ENCODE results near the gene STKLD1. TPM values are rescaled to one million over a fixed set of nuclear protein-coding genes. Genes with fewer than 3 reads are reported as not detected.

Gene STKLD1
- total RNA-seq, 4 donors from 2014 or later, result 0.38 TPM; not detected in 3

DNA sequence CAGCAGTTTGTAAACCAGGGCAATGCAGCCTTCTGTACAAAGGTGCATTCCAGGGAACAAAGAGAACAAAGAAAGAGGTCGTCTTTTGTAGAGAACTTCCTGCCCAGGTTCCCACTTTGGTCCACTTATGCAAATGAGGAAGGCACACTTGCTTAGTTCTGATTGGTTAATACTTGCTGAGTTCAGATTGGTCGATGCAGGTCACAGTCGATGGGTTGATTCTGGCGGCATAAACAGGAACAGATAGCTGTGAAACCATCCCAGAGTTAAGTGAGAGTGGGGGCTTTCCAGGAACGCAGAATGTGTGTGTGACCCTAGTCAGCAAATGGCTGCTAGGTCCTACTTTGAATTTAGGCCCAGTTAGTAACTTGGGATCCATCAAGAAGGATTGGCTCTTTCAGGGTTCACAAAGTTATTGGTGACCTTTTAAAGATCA lies 44.2 kb downstream of the STKLD1 start:
- Histone ChIP-seq H3K9me3 (no peaks in the 10 kb centered on the region), H3K27ac (no peak overlapping the region), H3K4me1 (peaks cover 9 to 36% (median 16%) of the 10 kb centered on the region in 3 donors), H3K27me3 (peaks cover 0 to 12% (median 0%) of the 10 kb centered on the region in 4 donors), H3K36me3 (peaks cover 0 to 10% (median 0%) of the 10 kb centered on the region in 3 donors), H3K4me3 (no peak overlapping the region)
- intact Hi-C loops (cut with DNase I), result no loop called here
- TF ChIP-seq CTCF (IDR thresholded peaks at IDR 0.05) (no peak), POLR2A (IDR thresholded peaks at IDR 0.05) (no peak)
- DNase-seq, result no peak
- 55 to 64% methylated on average over 5 of the region's 5 CpGs for WGBS, 2 donors

DNA sequence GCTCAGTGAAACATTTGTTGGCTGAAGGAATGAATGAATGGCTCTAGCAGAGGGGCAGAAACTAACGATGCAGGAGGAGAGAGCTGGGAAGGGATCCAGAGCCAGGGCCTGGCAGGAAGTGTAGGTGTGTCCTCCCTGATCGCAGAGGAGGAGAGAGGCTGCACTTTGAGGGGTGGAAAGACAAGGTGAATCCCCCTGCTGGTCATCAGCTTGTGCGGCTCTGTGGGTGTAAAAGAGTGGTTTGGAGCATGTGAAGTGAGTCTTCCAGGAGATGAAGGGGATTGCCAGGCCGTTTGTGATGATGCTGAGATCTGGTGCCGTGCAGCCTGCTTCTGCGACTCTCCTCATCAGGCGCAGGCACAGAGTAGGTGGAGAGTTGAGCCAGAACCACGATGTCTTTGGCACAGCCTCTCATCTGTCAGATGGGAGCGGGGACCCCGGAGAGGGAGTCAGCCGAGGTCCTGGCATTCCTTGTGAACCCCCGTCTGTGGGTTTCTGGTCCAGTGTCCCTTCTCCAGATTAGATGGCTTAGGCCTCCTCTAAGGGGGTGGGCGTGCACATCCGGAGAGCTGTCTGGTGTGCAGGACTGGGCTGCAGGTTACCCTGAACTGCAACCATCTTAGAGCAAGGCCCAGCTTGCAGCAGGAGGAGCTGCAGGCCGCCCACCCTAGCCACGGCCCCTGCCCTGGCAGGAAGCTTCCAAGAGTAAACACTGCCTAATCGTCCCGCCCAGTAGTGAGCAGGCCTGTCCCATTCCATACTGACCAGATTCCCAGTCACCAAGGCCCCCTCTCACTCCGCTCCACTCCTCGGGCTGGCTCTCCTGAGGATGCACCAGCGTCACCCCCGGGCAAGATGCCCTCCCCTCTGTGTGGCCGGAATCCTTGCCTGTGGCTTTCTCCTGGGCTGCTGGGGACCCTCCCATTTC lies 45.7 kb downstream of the STKLD1 start, which contains the start of gene ADAMTS13:
ADAMTS13 (plus strand) TSS at position 753 of the 928 bp plus-strand sequence; CDS start at position 830, 77 bp downstream.
- Histone ChIP-seq H3K27ac (no peak within 1 kb of the TSS), H3K4me1 (peaks cover 1 to 22% (median 5%) of the 10 kb centered on the region in 3 donors), H3K36me3 (no peaks in the 10 kb centered on the region), H3K27me3 (peaks cover 0 to 26% (median 0%) of the 10 kb centered on the region in 4 donors), H3K4me3 (no peak within 1 kb of the TSS), H3K9me3 (no peaks in the 10 kb centered on the region)
- intact Hi-C loops (cut with DNase I), result no loop called here
- no peak for DNase-seq
- TF ChIP-seq CTCF (IDR thresholded peaks at IDR 0.05) (no peak), POLR2A (IDR thresholded peaks at IDR 0.05) (no peak)
- 54 to 59% methylated on average over 12 to 15 of the region's 23 CpGs for WGBS, 2 donors

GRCh38 chr9:133423216-133423615 lies 47.0 kb downstream of the STKLD1 start:
- intact Hi-C loops (cut with DNase I), result no loop called here
- Histone ChIP-seq H3K36me3 (no peaks in the 10 kb centered on the region), H3K4me3 (no peak overlapping the region), H3K4me1 (peaks cover 0 to 17% (median 4%) of the 10 kb centered on the region in 3 donors), H3K27me3 (peaks cover 0 to 39% (median 2%) of the 10 kb centered on the region in 4 donors), H3K27ac (no peak overlapping the region), H3K9me3 (no peaks in the 10 kb centered on the region)
- no peak for DNase-seq
- 43 to 75% methylated on average over 3 of the region's 3 CpGs for WGBS, 2 donors
- TF ChIP-seq POLR2A (IDR thresholded peaks at IDR 0.05) (no peak), CTCF (IDR thresholded peaks at IDR 0.05) (no peak)

- intact Hi-C loops (cut with DNase I), result no loop called here
- no peak overlapping the region for H3K27ac ChIP-seq
These were observed 48.0 kb downstream of the STKLD1 start for GRCh38 chr9:133424187-133424586.

More at GRCh38 chr9:133424187-133424586, 48.0 kb downstream of the STKLD1 start:
- Histone ChIP-seq H3K4me1 (peaks cover 0 to 17% (median 9%) of the 10 kb centered on the region in 3 donors), H3K36me3 (no peaks in the 10 kb centered on the region), H3K4me3 (no peak overlapping the region), H3K9me3 (no peaks in the 10 kb centered on the region), H3K27me3 (peaks cover 0 to 49% (median 2%) of the 10 kb centered on the region in 4 donors)
- TF ChIP-seq POLR2A (IDR thresholded peaks at IDR 0.05), result no peak
- no peak for TF ChIP-seq CTCF (IDR thresholded peaks at IDR 0.05)
- DNase-seq, result no peak
- 98 to 100% methylated on average over 7 to 9 of the region's 12 CpGs for WGBS, 2 donors

All from esophagus squamous epithelium (tissue), 5 donors.